ENCODE data around the gene PPP5C.

GRCh38 chr19:46299695-46300094 lies 47.2 kb upstream of the PPP5C start:
- no peak for TF ChIP-seq CEBPB (tag; IDR thresholded peaks at IDR 0.05)
- TF ChIP-seq MAX (CRISPR knock-in tag; IDR thresholded peaks at IDR 0.05): no peak
- TF ChIP-seq MYC (IDR thresholded peaks at IDR 0.05; ENCODE audit: low read depth, low read length): no peak
- TF ChIP-seq MYC (CRISPR knock-in tag; IDR thresholded peaks at IDR 0.05; ENCODE audit: borderline replicate concordance, low read depth): no peak
- TF ChIP-seq SIN3A (IDR thresholded peaks at IDR 0.05; ENCODE audit: borderline replicate concordance in 2 of 2, control insufficient read depth in 1 of 2, low read depth in 2 of 2, low read length in 2 of 2): no peak
- no peak for TF ChIP-seq CTCF (IDR thresholded peaks at IDR 0.05 in 2 of 3, conservative IDR thresholded peaks at IDR 0.05 in 1 of 3; ENCODE audit: insufficient read depth in 2 of 3, low read depth in 1 of 3, low read length in 3 of 3)
- TF ChIP-seq SAP30 (IDR thresholded peaks at IDR 0.05; ENCODE audit: borderline replicate concordance, insufficient read depth, low read depth, low read length, poor library complexity, severe bottlenecking): no peak
- TF ChIP-seq ZNF224 (CRISPR knock-in tag; IDR thresholded peaks at IDR 0.05): no peak
- TF ChIP-seq ZNF12 (CRISPR knock-in tag; IDR thresholded peaks at IDR 0.05): no peak
- no peak for TF ChIP-seq ESRRA (IDR thresholded peaks at IDR 0.05; ENCODE audit: borderline replicate concordance, low read depth)
- no peak for TF ChIP-seq CBX3 (IDR thresholded peaks at IDR 0.05; ENCODE audit: borderline replicate concordance in 1 of 2, low read length in 2 of 2)
- no peak for TF ChIP-seq HMG20A (CRISPR knock-in tag; conservative IDR thresholded peaks at IDR 0.05)
- TF ChIP-seq EP300 (IDR thresholded peaks at IDR 0.05; ENCODE audit: low read length): no peak
